K562 (cell line): ENCODE results near the gene RNPEPL1. TPM values are rescaled to one million over a fixed set of nuclear protein-coding genes. Genes with fewer than 3 reads are reported as not detected.

Experiments
- ATAC-seq: fragments of 200-7000 bp; cut with Tn5 transposase; 3 replicates; pipeline ENCODE4 v1.9.1; 2020; ENCODE audit warnings: moderate library complexity
- BruUV-seq: library from RNA; stranded (reverse); fragments of 400-500 nt; replicated peaks from 2 replicates; lab custom pipeline; 2021; lab: Mats Ljungman, UMichigan
- CTCF ChIA-PET: fragments of 300-600 bp; formaldehyde crosslinking; extraction: SDS; loops from one replicate; lab custom pipeline; 2021; ENCODE audit warnings: low intra/inter-chr PET ratio; lab: Yijun Ruan, JAX
- POLR2A ChIA-PET: fragments of 300-600, 350-650 bp; sonication (Branson Sonifier 250); formaldehyde crosslinking; extraction: SDS; loops from one replicate; lab custom pipeline; 2021; ENCODE audit warnings: antibody characterized with exemption, inconsistent platforms; lab: Yijun Ruan, JAX
- DNase-seq, 4 experiments: peaks; one replicate each; pipeline versions ENCODE4 v3.0.0 to v3.0.0-alpha.2; 2011 to 2018; ENCODE audit warnings: low spot score in 3 of 4, mixed read lengths in 3 of 4; ENCODE audit errors: extremely low read depth in 1 of 4
- FAIRE-seq: peaks from 2 replicates; lab custom pipeline; 2011; peaks lifted over from hg19 to GRCh38; lab: Jason Lieb, UNC
- H2AFZ ChIP-seq: 2 replicates; pipeline ENCODE4 v1.6.0; 2011; ENCODE audit warnings: low read depth, low read length, control low read depth, inconsistent platforms
- H3K27ac ChIP-seq: fragments of 200-600 bp; 3 replicates; pipeline ENCODE4 v1.8.0; 2011; ENCODE audit warnings: low read depth, mild to moderate bottlenecking, control low read depth, inconsistent platforms, low read length, moderate library complexity, mixed read lengths; ENCODE audit errors: extremely low read depth
- H3K27me3 ChIP-seq, 2 experiments: fragments of 300-600 bp in 1 of 2; 2 replicates in 1 of 2; 3 replicates in 1 of 2; pipeline versions ENCODE4 v1.6.0 to v1.8.0; 2011; ENCODE audit warnings: inconsistent platforms in 2 of 2, low read length in 2 of 2, mild to moderate bottlenecking in 1 of 2, mixed read lengths in 1 of 2, moderate library complexity in 1 of 2; ENCODE audit not compliant: control insufficient read depth in 2 of 2, insufficient read depth in 2 of 2
- H3K36me3 ChIP-seq: fragments of 300-600 bp; 3 replicates; pipeline ENCODE4 v1.8.0; 2011; ENCODE audit warnings: mild to moderate bottlenecking, low read length, inconsistent platforms; ENCODE audit not compliant: control insufficient read depth, insufficient read depth
- H3K4me1 ChIP-seq, 2 experiments: fragments of 200-600 bp in 1 of 2; replicated peaks in 1 of 2; 2 replicates in 1 of 2; 3 replicates in 1 of 2; pipeline versions ENCODE4 v1.5.1 to v1.8.0; 2011; ENCODE audit warnings: inconsistent platforms in 2 of 2, low read length in 2 of 2, mild to moderate bottlenecking in 1 of 2, mixed read lengths in 1 of 2, moderate library complexity in 1 of 2; ENCODE audit not compliant: control insufficient read depth in 2 of 2, insufficient read depth in 2 of 2
- H3K4me2 ChIP-seq: 2 replicates; pipeline ENCODE4 v1.6.1; 2011; ENCODE audit warnings: low read length, control low read depth, inconsistent platforms, mixed read lengths; ENCODE audit not compliant: insufficient read depth
- H3K4me3 ChIP-seq: fragments of 200-600 bp; sonication (generic), shearing (Covaris generic); 2 replicates; pipeline ENCODE4 v1.5.1; 2016; ENCODE audit warnings: control low read depth, inconsistent platforms
- H3K79me2 ChIP-seq: fragments of 200-600 bp; 3 replicates; pipeline ENCODE4 v1.8.0; 2011; ENCODE audit warnings: low read length, inconsistent platforms; ENCODE audit not compliant: control insufficient read depth, insufficient read depth
- H3K9ac ChIP-seq, 2 experiments: 2 replicates each; pipeline versions ENCODE4 v1.6.0 to v1.6.1; 2011; ENCODE audit warnings: low read depth in 2 of 2, low read length in 2 of 2, control low read depth in 1 of 2, inconsistent platforms in 1 of 2, mild to moderate bottlenecking in 1 of 2, mixed read lengths in 1 of 2; ENCODE audit not compliant: insufficient read depth in 1 of 2
- H3K9me1 ChIP-seq: one replicate; pipeline ENCODE4 v1.6.0; 2011; ENCODE audit warnings: inconsistent platforms, mild to moderate bottlenecking, low read length, moderate library complexity; ENCODE audit not compliant: control insufficient read depth, insufficient read depth
- H3K9me3 ChIP-seq: replicated peaks from 2 replicates; pipeline ENCODE4 v1.5.1; 2011; ENCODE audit warnings: low read depth, low read length, inconsistent platforms; ENCODE audit not compliant: control insufficient read depth, insufficient read depth
- H4K20me1 ChIP-seq: replicated peaks from 2 replicates; pipeline ENCODE4 v1.6.1; 2011; ENCODE audit warnings: low read length, inconsistent platforms, mixed read lengths; ENCODE audit not compliant: control insufficient read depth, insufficient read depth
- BRCA1 ChIP-seq, 2 experiments: fragments of 450-650 bp in 1 of 2; sonication (generic) in 1 of 2; formaldehyde crosslinking in 1 of 2; IDR thresholded peaks; 2 replicates each; pipeline versions ENCODE4 v1.5.0 to v1.6.1; 2017 to 2020; ENCODE audit warnings: mild to moderate bottlenecking in 1 of 2, missing genetic modification reagents in 1 of 2
- CC2D1A ChIP-seq: fragments of 450-650 bp; IDR thresholded peaks from 2 replicates; pipeline ENCODE4 v1.6.1; 2017; ENCODE audit warnings: mild to moderate bottlenecking
- FOXJ2 ChIP-seq: fragments of 200-800 bp; sonication (Bioruptor generic); IDR thresholded peaks from 2 replicates; pipeline ENCODE4 v1.6.1; 2016; ENCODE audit warnings: missing genetic modification characterization, missing compliant biosample characterization
- HIVEP1 ChIP-seq: fragments of 250-450 bp; sonication (Bioruptor Pico); IDR thresholded peaks from 2 replicates; pipeline ENCODE4 v1.4.0; 2020; ENCODE audit warnings: mild to moderate bottlenecking
- HNRNPH1 ChIP-seq: fragments of 200-400 bp; formaldehyde crosslinking; optimal IDR thresholded peaks from 2 replicates; pipeline ENCODE3; 2017; ENCODE audit warnings: low read depth, mild to moderate bottlenecking, low read length, moderate library complexity
- MAFK ChIP-seq: IDR thresholded peaks from 2 replicates; pipeline ENCODE4 v1.6.1; 2011; ENCODE audit warnings: low read length, improper control_type of control experiment
- NBN ChIP-seq: fragments of 450-650 bp; IDR thresholded peaks from 2 replicates; pipeline ENCODE4 v1.6.1; 2016; ENCODE audit warnings: low read depth, mild to moderate bottlenecking
- NEUROD1 ChIP-seq: fragments of 150-350 bp; IDR thresholded peaks from 2 replicates; pipeline ENCODE4 v1.6.1; 2014; ENCODE audit warnings: borderline replicate concordance, low read length, low read depth; ENCODE audit not compliant: partially characterized antibody
- NFE2 ChIP-seq: IDR thresholded peaks from 2 replicates; pipeline ENCODE4 v1.6.1; 2014; ENCODE audit warnings: antibody characterized with exemption, low read depth
- NFRKB ChIP-seq: fragments of 450-650 bp; IDR thresholded peaks from 2 replicates; pipeline ENCODE4 v1.6.1; 2016; ENCODE audit warnings: low read depth
- PCBP1 ChIP-seq: fragments of 200-400 bp; formaldehyde crosslinking; IDR thresholded peaks from 2 replicates; pipeline ENCODE4 v1.6.1; 2018; ENCODE audit warnings: mild to moderate bottlenecking, low read depth, low read length; ENCODE audit not compliant: poor library complexity, severe bottlenecking
- PTBP1 ChIP-seq: fragments of 200-400 bp; formaldehyde crosslinking; IDR thresholded peaks from 2 replicates; pipeline ENCODE4 v1.6.1; 2017; ENCODE audit warnings: low read depth, low read length
- RBBP5 ChIP-seq: fragments of 200-600 bp; sonication (generic); IDR thresholded peaks from 2 replicates; pipeline ENCODE4 v1.6.1; 2012; ENCODE audit warnings: borderline replicate concordance, mild to moderate bottlenecking, low read length, control low read depth, inconsistent platforms; ENCODE audit not compliant: insufficient read depth, poor library complexity, severe bottlenecking
- RFX1 ChIP-seq: fragments of 450-650 bp; IDR thresholded peaks from 2 replicates; pipeline ENCODE4 v1.6.1; 2016; ENCODE audit warnings: mild to moderate bottlenecking, moderate library complexity
- SMC3 ChIP-seq: conservative IDR thresholded peaks from 2 replicates; pipeline ENCODE4 v1.6.1; 2011; ENCODE audit warnings: low read depth, low read length, improper control_type of control experiment; ENCODE audit not compliant: insufficient read depth
- TARDBP ChIP-seq: fragments of 450-650 bp; IDR thresholded peaks from 2 replicates; pipeline ENCODE4 v1.6.1; 2016
- ZBTB17 ChIP-seq: fragments of 450-650 bp; formaldehyde crosslinking; IDR thresholded peaks from 2 replicates; pipeline ENCODE4 v1.4.0; 2020; ENCODE audit warnings: mild to moderate bottlenecking
- WGBS: fragments of 100-300 bp; shearing (Covaris generic); methylation state at CpG from one replicate; pipeline ENCODE4 v1.1.6; 2016; ENCODE audit warnings: low coverage, mixed read lengths; ENCODE audit not compliant: insufficient coverage; ENCODE audit errors: missing lambda C conversion rate; 5-methylcytosine and 5-hydroxymethylcytosine counted together
- in situ Hi-C: fragments of 300-500 bp; cut with MboI; formaldehyde crosslinking; loops from 4 replicates; pipeline ENCODE4 v1.15.0; 2018; ENCODE audit warnings: inconsistent platforms, mixed read lengths
- intact Hi-C: fragments of 100-400 bp; cut with micrococcal nuclease; formaldehyde crosslinking; loops from 2 replicates; pipeline ENCODE4 v1.14.2; 2022
- polyA plus RNA-seq, 8 experiments: library from polyadenylated mRNA; depleted of rRNA in 4 of 8; stranded (reverse) in 5 of 8; unstranded in 3 of 8; fragments of >200 nt; fragmentation: Nextera tagmentation in 2 of 8; fragmentation: Illumina TruSeq in 1 of 8; extraction: Ambion mirVana in 2 of 8; extraction: Trizol in 1 of 8; gene quantifications; 2 replicates each; pipeline versions ENCODE4 v1.2.1 to v1.2.3, GENCODE V29; 2011 to 2014; ENCODE audit warnings: inconsistent platforms in 1 of 8, missing spikeins in 1 of 8
- total RNA-seq, 7 experiments: library from RNA; depleted of rRNA in 6 of 7; stranded (reverse); fragments of >200 nt in 6 of 7; fragmentation: Illumina TruSeq in 2 of 7; extraction: Trizol in 2 of 7; gene quantifications; 2 replicates each; pipeline versions ENCODE4 v1.2.1 to v1.2.3, GENCODE V29; 2011 to 2021; ENCODE audit warnings: low replicate concordance in 1 of 7
- TF ChIP-seq, protein P1 (sequence below): IDR thresholded peaks from 3 replicates; pipeline ENCODE4 v1.6.1; 2011; ENCODE audit warnings: borderline replicate concordance, mild to moderate bottlenecking, moderate library complexity; ENCODE audit not compliant: insufficient read length; ENCODE audit errors: extremely low read depth
- TF ChIP-seq, protein P2 (sequence below): fragments of 200-800 bp; sonication (Bioruptor generic); IDR thresholded peaks from 2 replicates; pipeline ENCODE4 v1.6.1; 2017; ENCODE audit warnings: missing genetic modification characterization, missing compliant biosample characterization

The RNPEPL1 gene
- total and polyA plus RNA-seq, 9 of the 15 experiments (the other 6 are each of a cell fraction or from before 2014, with no cell fraction given) = 0.07 to 38.7 (median 5.6) TPM

DNA sequence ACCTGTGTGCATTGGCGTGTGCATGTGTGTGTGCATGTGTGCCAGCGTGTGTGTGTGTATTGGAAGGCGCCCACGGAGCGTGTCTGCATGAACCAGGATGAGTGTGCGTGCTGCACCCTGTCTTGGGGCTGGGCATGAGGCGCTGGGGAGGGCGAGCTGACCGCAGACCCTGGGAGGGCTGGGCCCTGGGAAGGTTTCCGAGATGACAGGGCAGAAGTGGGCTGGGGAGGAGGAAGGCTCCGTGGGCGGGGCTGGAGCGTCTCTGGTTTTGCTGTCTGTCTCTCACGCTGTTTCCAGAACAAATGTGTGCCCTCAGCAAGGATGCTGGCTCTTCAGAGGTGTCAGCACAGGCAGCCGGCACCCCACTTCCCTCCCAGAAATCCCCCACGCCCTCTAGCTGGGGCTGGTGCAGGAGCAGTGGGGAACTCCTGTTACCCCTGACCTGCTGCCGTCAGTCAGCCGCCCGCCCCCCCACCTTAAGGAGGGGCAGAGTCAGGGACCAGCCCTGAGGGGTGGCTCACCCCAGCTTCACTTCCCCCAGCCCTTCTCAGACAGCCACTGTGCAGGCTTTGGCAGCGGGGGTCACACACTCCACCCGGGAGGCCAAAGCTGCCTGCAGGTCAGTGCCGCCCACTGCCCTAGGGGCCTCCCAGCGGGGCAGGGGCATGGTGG is 56.8 kb downstream of the RNPEPL1 start, which contains the start of gene GPR35:
GPR35 (plus strand) TSS at position 531 of the 672 bp plus-strand sequence. CDS start 4,473 bp downstream, outside the sequence.
- DNase-seq (peak; percentile 60 to 68 (median 62)), ATAC-seq (peak; percentile 89), FAIRE-seq (no peak)
- intact Hi-C loops (no loop called here), in situ Hi-C loops (no loop called here)
- no peaks in the 10 kb centered on the region for H4K20me1 ChIP-seq
- no TSS peak for BruUV-seq
- CTCF ChIA-PET = no interaction called here
- no peak within 1 kb of the TSS for H3K4me2 ChIP-seq
- POLR2A ChIA-PET = interaction anchor here (0.6 to 1.0 kb wide), 3 partner anchors 9 to 1242 kb away, joined by 3 to 4 read pairs (median 4); no protein-coding TSS in a partner anchor
- no peak within 1 kb of the TSS for H3K27ac ChIP-seq
- H3K27me3 ChIP-seq = peaks cover 0 to 8% of the 10 kb centered on the region in 2 experiments; a peak in 2 of 5 replicates
- H3K4me1 ChIP-seq = peaks cover 0 to 45% of the 10 kb centered on the region in 2 experiments; a peak in 2 of 5 replicates
- no peaks in the 10 kb centered on the region for H3K9me1 ChIP-seq
- H3K4me3 ChIP-seq = no peak within 1 kb of the TSS
- no peaks in the 10 kb centered on the region for H3K36me3 ChIP-seq
- H3K9ac ChIP-seq = peak within 1 kb of the TSS in 1 of 2 experiments; percentile 58; a peak in 2 of 4 replicates
- WGBS = 9% methylated on average over 4 of the region's 23 CpGs
- H2AFZ ChIP-seq = peak within 1 kb of the TSS; percentile 45; the same call in 1 of the 2 replicates
- no peaks in the 10 kb centered on the region for H3K9me3 ChIP-seq
- no peaks in the 10 kb centered on the region for H3K79me2 ChIP-seq
- TF ChIP-seq HIVEP1 (CRISPR knock-in tag) = no peak
- TF ChIP-seq RBBP5 = no peak
- TF ChIP-seq TARDBP = no peak
- no peak for TF ChIP-seq SMC3
- no peak for TF ChIP-seq FOXJ2 (tag)
- no peak for TF ChIP-seq NEUROD1
- TF ChIP-seq NFRKB = no peak
- no peak for TF ChIP-seq RFX1
- TF ChIP-seq MAFK = peak; percentile 9; the same call in 1 of the 2 replicates
- TF ChIP-seq NFE2 = peak; percentile 65
- no peak for TF ChIP-seq HNRNPH1
- no peak for TF ChIP-seq CC2D1A
- TF ChIP-seq PCBP1 = no peak
- no peak for TF ChIP-seq ZBTB17 (CRISPR knock-in tag)
- no peak for TF ChIP-seq PTBP1
- TF ChIP-seq, protein P1, sequence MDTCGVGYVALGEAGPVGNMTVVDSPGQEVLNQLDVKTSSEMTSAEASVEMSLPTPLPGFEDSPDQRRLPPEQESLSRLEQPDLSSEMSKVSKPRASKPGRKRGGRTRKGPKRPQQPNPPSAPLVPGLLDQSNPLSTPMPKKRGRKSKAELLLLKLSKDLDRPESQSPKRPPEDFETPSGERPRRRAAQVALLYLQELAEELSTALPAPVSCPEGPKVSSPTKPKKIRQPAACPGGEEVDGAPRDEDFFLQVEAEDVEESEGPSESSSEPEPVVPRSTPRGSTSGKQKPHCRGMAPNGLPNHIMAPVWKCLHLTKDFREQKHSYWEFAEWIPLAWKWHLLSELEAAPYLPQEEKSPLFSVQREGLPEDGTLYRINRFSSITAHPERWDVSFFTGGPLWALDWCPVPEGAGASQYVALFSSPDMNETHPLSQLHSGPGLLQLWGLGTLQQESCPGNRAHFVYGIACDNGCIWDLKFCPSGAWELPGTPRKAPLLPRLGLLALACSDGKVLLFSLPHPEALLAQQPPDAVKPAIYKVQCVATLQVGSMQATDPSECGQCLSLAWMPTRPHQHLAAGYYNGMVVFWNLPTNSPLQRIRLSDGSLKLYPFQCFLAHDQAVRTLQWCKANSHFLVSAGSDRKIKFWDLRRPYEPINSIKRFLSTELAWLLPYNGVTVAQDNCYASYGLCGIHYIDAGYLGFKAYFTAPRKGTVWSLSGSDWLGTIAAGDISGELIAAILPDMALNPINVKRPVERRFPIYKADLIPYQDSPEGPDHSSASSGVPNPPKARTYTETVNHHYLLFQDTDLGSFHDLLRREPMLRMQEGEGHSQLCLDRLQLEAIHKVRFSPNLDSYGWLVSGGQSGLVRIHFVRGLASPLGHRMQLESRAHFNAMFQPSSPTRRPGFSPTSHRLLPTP = no peak
- TF ChIP-seq NBN = no peak
- no peak for TF ChIP-seq BRCA1 (IDR thresholded peaks at IDR 0.05)
- TF ChIP-seq BRCA1 (CRISPR knock-in tag; IDR thresholded peaks at IDR 0.05) = no peak
- TF ChIP-seq, protein P2, sequence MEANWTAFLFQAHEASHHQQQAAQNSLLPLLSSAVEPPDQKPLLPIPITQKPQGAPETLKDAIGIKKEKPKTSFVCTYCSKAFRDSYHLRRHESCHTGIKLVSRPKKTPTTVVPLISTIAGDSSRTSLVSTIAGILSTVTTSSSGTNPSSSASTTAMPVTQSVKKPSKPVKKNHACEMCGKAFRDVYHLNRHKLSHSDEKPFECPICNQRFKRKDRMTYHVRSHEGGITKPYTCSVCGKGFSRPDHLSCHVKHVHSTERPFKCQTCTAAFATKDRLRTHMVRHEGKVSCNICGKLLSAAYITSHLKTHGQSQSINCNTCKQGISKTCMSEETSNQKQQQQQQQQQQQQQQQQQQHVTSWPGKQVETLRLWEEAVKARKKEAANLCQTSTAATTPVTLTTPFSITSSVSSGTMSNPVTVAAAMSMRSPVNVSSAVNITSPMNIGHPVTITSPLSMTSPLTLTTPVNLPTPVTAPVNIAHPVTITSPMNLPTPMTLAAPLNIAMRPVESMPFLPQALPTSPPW (CRISPR knock-in tag) = peak; percentile 29; the same call in 1 of the 2 replicates
